Body of pancreas (tissue), 4 donors: ENCODE results near the gene ZNF532. TPM values are rescaled to one million over a fixed set of nuclear protein-coding genes. Genes with fewer than 3 reads are reported as not detected.
A peak's percentile ranks its signal among the peaks of the same experiment; 100 is the strongest.

Experiments used
- ATAC-seq: fragments of 150-250 bp; one replicate; pipeline ENCODE4 v1.9.1; 2016
- DNase-seq, 4 donors: peaks; one replicate each; pipeline ENCODE4 v3.0.0-alpha.2; 2019
- H3K27ac ChIP-seq, 4 donors: fragments of 200-600 bp; sonication (generic); 1 replicate in 3 of 4; 2 replicates in 1 of 4; pipeline versions ENCODE4 v1.5.1 to v1.6.1; 2016 to 2019; ENCODE audit warnings: mild to moderate bottlenecking in 1 of 4, mixed read lengths in 1 of 4, moderate library complexity in 1 of 4
- H3K27me3 ChIP-seq, 2 donors: fragments of 200-600 bp; sonication (generic); one replicate each; pipeline ENCODE4 v1.6.0; 2016; ENCODE audit warnings: mild to moderate bottlenecking in 1 of 2
- H3K36me3 ChIP-seq, 2 donors: fragments of 200-600 bp; sonication (generic); replicated peaks in 1 of 2; 2 replicates each; pipeline ENCODE4 v1.5.1; 2016; ENCODE audit warnings: low read depth in 2 of 2; ENCODE audit not compliant: insufficient read depth in 1 of 2
- H3K4me1 ChIP-seq: fragments of 200-600 bp; sonication (generic); one replicate; pipeline ENCODE4 v1.6.0; 2016
- H3K4me3 ChIP-seq, 2 donors: fragments of 200-600 bp; sonication (generic); 1 replicate in 1 of 2; 2 replicates in 1 of 2; pipeline ENCODE4 v1.5.1; 2016 to 2019
- H3K9me3 ChIP-seq, 3 donors: fragments of 200-600 bp; sonication (generic); 1 replicate in 2 of 3; 2 replicates in 1 of 3; pipeline ENCODE4 v1.5.1; 2016
- POLR2A ChIP-seq, 3 donors: fragments of 450-650 bp; IDR thresholded peaks; one replicate each; pipeline ENCODE4 v1.6.1; 2016; ENCODE audit warnings: antibody characterized with exemption in 3 of 3, mild to moderate bottlenecking in 2 of 3
- WGBS, 2 donors: methylation state at CpG; one replicate each; pipeline ENCODE4 v1.1.5; 2017; 5-methylcytosine and 5-hydroxymethylcytosine counted together
- intact Hi-C: fragments of 100-400 bp; cut with DNase I; formaldehyde crosslinking; loops from one replicate; pipeline ENCODE4 v1.15.1; 2023
- total RNA-seq, 2 donors: library from RNA; depleted of rRNA; stranded (reverse); fragments of >200 nt; gene quantifications; one replicate each; pipeline ENCODE4 v1.1.0, GENCODE V29; 2016
- TF ChIP-seq, protein P1 (sequence below), 7 experiments: fragments of 450-650 bp in 4 of 7; fragments of 200-600 bp in 3 of 7; sonication (generic) in 3 of 7; IDR thresholded peaks; one replicate each; pipeline ENCODE4 v1.5.1; 2016 to 2019; ENCODE audit warnings: antibody characterized with exemption in 7 of 7

ZNF532 gene
- total RNA-seq, 2 donors from 2014 or later, result 12.2 to 52.1 TPM

- Histone ChIP-seq H3K36me3 (no peaks in the 10 kb centered on the region), H3K27me3 (no peaks in the 10 kb centered on the region), H3K27ac (peak overlapping the region in 1 of 4 donors; percentile 21), H3K4me3 (no peak overlapping the region), H3K4me1 (peaks cover 2% of the 10 kb centered on the region), H3K9me3 (no peaks in the 10 kb centered on the region)
- no peak for ATAC-seq
- TF ChIP-seq, protein P1, sequence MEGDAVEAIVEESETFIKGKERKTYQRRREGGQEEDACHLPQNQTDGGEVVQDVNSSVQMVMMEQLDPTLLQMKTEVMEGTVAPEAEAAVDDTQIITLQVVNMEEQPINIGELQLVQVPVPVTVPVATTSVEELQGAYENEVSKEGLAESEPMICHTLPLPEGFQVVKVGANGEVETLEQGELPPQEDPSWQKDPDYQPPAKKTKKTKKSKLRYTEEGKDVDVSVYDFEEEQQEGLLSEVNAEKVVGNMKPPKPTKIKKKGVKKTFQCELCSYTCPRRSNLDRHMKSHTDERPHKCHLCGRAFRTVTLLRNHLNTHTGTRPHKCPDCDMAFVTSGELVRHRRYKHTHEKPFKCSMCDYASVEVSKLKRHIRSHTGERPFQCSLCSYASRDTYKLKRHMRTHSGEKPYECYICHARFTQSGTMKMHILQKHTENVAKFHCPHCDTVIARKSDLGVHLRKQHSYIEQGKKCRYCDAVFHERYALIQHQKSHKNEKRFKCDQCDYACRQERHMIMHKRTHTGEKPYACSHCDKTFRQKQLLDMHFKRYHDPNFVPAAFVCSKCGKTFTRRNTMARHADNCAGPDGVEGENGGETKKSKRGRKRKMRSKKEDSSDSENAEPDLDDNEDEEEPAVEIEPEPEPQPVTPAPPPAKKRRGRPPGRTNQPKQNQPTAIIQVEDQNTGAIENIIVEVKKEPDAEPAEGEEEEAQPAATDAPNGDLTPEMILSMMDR (IDR thresholded peaks at IDR 0.05), result no peak
- no peak for TF ChIP-seq POLR2A (IDR thresholded peaks at IDR 0.05)
- intact Hi-C loops, result no loop called here
- DNase-seq, result no peak
- 54 to 57% methylated on average over 3 of the region's 3 CpGs for WGBS, 2 donors
Measured at GRCh38 chr18:58937071-58937886, 72.6 kb downstream of the ZNF532 start.

GRCh38 chr18:58937887-58938267 lies 73.2 kb downstream of the ZNF532 start:
- Histone ChIP-seq H3K27ac (peak overlapping the region in 1 of 4 donors; percentile 21), H3K4me1 (peaks cover 8% of the 10 kb centered on the region), H3K27me3 (no peaks in the 10 kb centered on the region), H3K4me3 (no peak overlapping the region), H3K36me3 (no peaks in the 10 kb centered on the region), H3K9me3 (no peaks in the 10 kb centered on the region)
- no peak for ATAC-seq
- intact Hi-C loops, result no loop called here
- 71 to 82% methylated on average over 3 of the region's 3 CpGs for WGBS, 2 donors
- TF ChIP-seq, protein P1 (IDR thresholded peaks at IDR 0.05), result no peak
- no peak for TF ChIP-seq POLR2A (IDR thresholded peaks at IDR 0.05)
- no peak for DNase-seq

- ATAC-seq (no peak), DNase-seq (no peak)
- 96 to 100% methylated on average over 8 of the region's 8 CpGs for WGBS, 2 donors
- no peaks in the 10 kb centered on the region for H3K27me3 ChIP-seq
- no peaks in the 10 kb centered on the region for H3K9me3 ChIP-seq
- H3K4me3 ChIP-seq, result no peak overlapping the region
- TF ChIP-seq, protein P1 (IDR thresholded peaks at IDR 0.05), result no peak
- TF ChIP-seq POLR2A (IDR thresholded peaks at IDR 0.05), result no peak
- H3K36me3 ChIP-seq, result no peaks in the 10 kb centered on the region
- peaks cover 9% of the 10 kb centered on the region for H3K4me1 ChIP-seq
- H3K27ac ChIP-seq, result no peak overlapping the region
- intact Hi-C loops, result no loop called here
Measured at GRCh38 chr18:58941426-58942099, 76.9 kb downstream of the ZNF532 start.

DNA sequence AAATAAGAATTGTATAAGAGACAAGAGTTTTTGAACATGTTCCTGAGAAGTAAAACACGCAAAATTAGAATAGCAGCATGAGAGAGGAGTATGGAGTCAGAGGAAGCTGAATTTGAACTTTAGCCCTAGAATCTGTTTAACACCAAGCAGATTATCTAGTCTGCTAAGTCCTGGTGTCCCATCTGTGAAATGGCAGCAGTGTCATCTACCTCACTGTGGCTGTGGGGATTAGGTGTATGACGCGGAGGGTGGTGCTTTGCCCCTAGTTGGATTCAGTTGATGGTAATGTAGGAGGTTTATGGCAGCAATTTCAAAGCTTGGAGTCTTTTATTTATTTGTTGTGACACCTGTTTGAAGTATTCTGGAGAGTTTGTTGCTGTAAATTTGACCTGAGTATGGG lies 79.2 kb downstream of the ZNF532 start:
- DNase-seq, result no peak
- Histone ChIP-seq H3K36me3 (no peaks in the 10 kb centered on the region), H3K9me3 (no peaks in the 10 kb centered on the region), H3K27ac (no peak overlapping the region), H3K4me3 (no peak overlapping the region), H3K4me1 (peaks cover 9% of the 10 kb centered on the region), H3K27me3 (no peaks in the 10 kb centered on the region)
- intact Hi-C loops, result no loop called here
- TF ChIP-seq, protein P1 (IDR thresholded peaks at IDR 0.05), result no peak
- TF ChIP-seq POLR2A (IDR thresholded peaks at IDR 0.05), result no peak
- 62 to 78% methylated on average over 3 of the region's 3 CpGs for WGBS, 2 donors
- ATAC-seq, result no peak
